Neural progenitor cell (in vitro differentiated cells): ENCODE results near the gene DPP7. TPM values are rescaled to one million over a fixed set of nuclear protein-coding genes. Genes with fewer than 3 reads are reported as not detected.

Source experiments
- DNase-seq: peaks from one replicate; pipeline ENCODE4 v3.0.0-alpha.2; 2016; ENCODE audit warnings: low spot score
- H2AFZ ChIP-seq: fragments of 200-600 bp; sonication (generic); replicated peaks from 2 replicates; pipeline ENCODE4 v1.6.1; 2016; ENCODE audit warnings: antibody characterized with exemption
- H3F3A ChIP-seq: fragments of 200-600 bp; sonication (generic); 2 replicates; pipeline ENCODE4 v1.6.1; 2016; ENCODE audit warnings: antibody characterized with exemption, low read depth
- H3K27ac ChIP-seq: fragments of 200-600 bp; sonication (generic); 2 replicates; pipeline ENCODE4 v1.5.1; 2016; ENCODE audit warnings: mild to moderate bottlenecking
- H3K27me3 ChIP-seq: fragments of 200-600 bp; sonication (generic); 2 replicates; pipeline ENCODE4 v1.6.1; 2016; ENCODE audit warnings: mild to moderate bottlenecking, moderate library complexity
- H3K36me3 ChIP-seq: fragments of 200-600 bp; sonication (generic); 2 replicates; pipeline ENCODE4 v1.5.1; 2016
- H3K4me1 ChIP-seq: fragments of 200-600 bp; sonication (generic); 2 replicates; pipeline ENCODE4 v1.6.1; 2016; ENCODE audit warnings: mixed run types
- H3K4me2 ChIP-seq: fragments of 200-600 bp; sonication (generic); 2 replicates; pipeline ENCODE4 v1.6.1; 2016
- H3K4me3 ChIP-seq: fragments of 200-600 bp; sonication (generic); 2 replicates; pipeline ENCODE4 v1.5.1; 2016
- H3K79me2 ChIP-seq: fragments of 200-600 bp; sonication (generic); 2 replicates; pipeline ENCODE4 v1.6.1; 2016; ENCODE audit warnings: low read depth
- H3K9ac ChIP-seq: fragments of 200-600 bp; sonication (generic); 2 replicates; pipeline ENCODE4 v1.6.1; 2016
- H3K9me3 ChIP-seq: fragments of 200-600 bp; sonication (generic); 2 replicates; pipeline ENCODE4 v1.5.1; 2016; ENCODE audit warnings: low read depth
- H4K20me1 ChIP-seq: fragments of 200-600 bp; sonication (generic); 2 replicates; pipeline ENCODE4 v1.6.1; 2016; ENCODE audit warnings: low read depth
- H3K27ac Mint-ChIP-seq: 3 replicates; pipeline ENCODE4 v1.8.0; 2021; ENCODE audit warnings: mixed read lengths
- H3K27me3 Mint-ChIP-seq: 2 replicates; pipeline ENCODE4 v1.8.0; 2022; ENCODE audit warnings: low read depth, mild to moderate bottlenecking, inconsistent platforms, moderate library complexity, mixed read lengths; ENCODE audit not compliant: insufficient read depth
- H3K36me3 Mint-ChIP-seq: 3 replicates; pipeline ENCODE4 v1.8.0; 2021; ENCODE audit warnings: mixed read lengths
- H3K4me1 Mint-ChIP-seq: 3 replicates; pipeline ENCODE4 v1.8.0; 2021; ENCODE audit warnings: mixed read lengths
- H3K4me3 Mint-ChIP-seq: 3 replicates; pipeline ENCODE4 v1.8.0; 2021; ENCODE audit warnings: mild to moderate bottlenecking, moderate library complexity, mixed read lengths
- H3K9me3 Mint-ChIP-seq: 3 replicates; pipeline ENCODE4 v1.8.0; 2020; ENCODE audit warnings: mixed read lengths
- CTCF ChIP-seq: fragments of 200-600 bp; sonication (generic); IDR thresholded peaks from 2 replicates; pipeline ENCODE4 v1.5.1; 2017; ENCODE audit warnings: antibody characterized with exemption, mild to moderate bottlenecking
- EZH2 ChIP-seq: fragments of 200-600 bp; sonication (generic); IDR thresholded peaks from 2 replicates; pipeline ENCODE4 v1.6.1; 2017; ENCODE audit warnings: antibody characterized with exemption, mild to moderate bottlenecking, moderate library complexity
- EZH2phosphoT487 ChIP-seq: fragments of 200-600 bp; sonication (generic); IDR thresholded peaks from 2 replicates; pipeline ENCODE4 v1.6.1; 2017; ENCODE audit warnings: antibody characterized with exemption
- total RNA-seq: library from RNA; depleted of rRNA; stranded (reverse); fragments of >200 nt; gene quantifications from 2 replicates; pipeline ENCODE4 v1.2.3, GENCODE V29; 2015; ENCODE audit warnings: low replicate concordance

DPP7 gene
- total RNA-seq, 1 donor from 2014 or later: 2.6 TPM

GRCh38 chr9:137115394-137116026, 977 bp upstream of the DPP7 start:
- Mint-ChIP-seq H3K4me1 (no peaks in the 10 kb centered on the region), H3K27me3 (peaks cover 14% of the 10 kb centered on the region), H3K36me3 (no peaks in the 10 kb centered on the region), H3K4me3 (peak overlapping the region; percentile 43), H3K27ac (no peak overlapping the region), H3K9me3 (no peaks in the 10 kb centered on the region)
- H3K4me2 ChIP-seq: no peak overlapping the region
- H3K9me3 ChIP-seq: no peaks in the 10 kb centered on the region
- peaks cover 59% of the 10 kb centered on the region for H3K27me3 ChIP-seq
- no peaks in the 10 kb centered on the region for H3K79me2 ChIP-seq
- H3K27ac ChIP-seq: no peak overlapping the region
- no peaks in the 10 kb centered on the region for H3F3A ChIP-seq
- DNase-seq: no peak
- H3K36me3 ChIP-seq: no peaks in the 10 kb centered on the region
- H3K9ac ChIP-seq: no peak overlapping the region
- H4K20me1 ChIP-seq: no peaks in the 10 kb centered on the region
- no peak overlapping the region for H2AFZ ChIP-seq
- no peak overlapping the region for H3K4me3 ChIP-seq
- TF ChIP-seq EZH2 (no peak), CTCF (no peak), EZH2phosphoT487 (no peak)
- H3K4me1 ChIP-seq: peaks cover 8% of the 10 kb centered on the region

DNA sequence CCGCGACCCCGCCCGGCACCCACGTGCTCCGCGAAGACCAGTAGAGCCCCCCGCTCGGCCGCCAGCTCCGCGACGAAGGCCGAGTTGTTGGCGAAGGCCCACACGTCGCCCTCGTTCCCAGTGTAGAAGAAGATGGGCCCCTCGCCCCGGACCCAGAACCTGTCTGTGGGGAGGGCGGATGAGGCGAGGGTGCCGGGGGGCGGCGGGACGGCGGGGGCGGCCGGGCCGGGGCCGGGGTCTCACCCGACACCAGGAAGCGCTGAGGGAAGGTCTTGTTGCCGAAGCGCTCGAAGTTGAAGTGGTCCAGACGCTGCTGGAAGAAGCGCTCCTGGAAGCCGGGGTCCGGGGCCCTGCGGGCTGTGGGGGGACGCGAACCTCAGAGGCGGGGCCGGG, 317 bp downstream of the DPP7 start:
- no peak for TF ChIP-seq CTCF
- peak; percentile 71 for TF ChIP-seq EZH2phosphoT487
- TF ChIP-seq EZH2: peak; percentile 79
- peaks cover 14% of the 10 kb centered on the region for H3K27me3 Mint-ChIP-seq
- Histone ChIP-seq H3K27ac (no peak overlapping the region), H3K4me2 (peak overlapping the region; percentile 87), H3K4me1 (peaks cover 8% of the 10 kb centered on the region), H3K36me3 (no peaks in the 10 kb centered on the region), H2AFZ (peak overlapping the region; percentile 97), H3K27me3 (peaks cover 59% of the 10 kb centered on the region), H3K79me2 (no peaks in the 10 kb centered on the region), H3F3A (no peaks in the 10 kb centered on the region), H3K9ac (no peak overlapping the region), H4K20me1 (no peaks in the 10 kb centered on the region), H3K9me3 (no peaks in the 10 kb centered on the region), H3K4me3 (peak overlapping the region; percentile 53)
- H3K36me3 Mint-ChIP-seq: no peaks in the 10 kb centered on the region
- no peak overlapping the region for H3K4me3 Mint-ChIP-seq
- H3K9me3 Mint-ChIP-seq: no peaks in the 10 kb centered on the region
- no peak overlapping the region for H3K27ac Mint-ChIP-seq
- DNase-seq: no peak
- H3K4me1 Mint-ChIP-seq: no peaks in the 10 kb centered on the region

DNA sequence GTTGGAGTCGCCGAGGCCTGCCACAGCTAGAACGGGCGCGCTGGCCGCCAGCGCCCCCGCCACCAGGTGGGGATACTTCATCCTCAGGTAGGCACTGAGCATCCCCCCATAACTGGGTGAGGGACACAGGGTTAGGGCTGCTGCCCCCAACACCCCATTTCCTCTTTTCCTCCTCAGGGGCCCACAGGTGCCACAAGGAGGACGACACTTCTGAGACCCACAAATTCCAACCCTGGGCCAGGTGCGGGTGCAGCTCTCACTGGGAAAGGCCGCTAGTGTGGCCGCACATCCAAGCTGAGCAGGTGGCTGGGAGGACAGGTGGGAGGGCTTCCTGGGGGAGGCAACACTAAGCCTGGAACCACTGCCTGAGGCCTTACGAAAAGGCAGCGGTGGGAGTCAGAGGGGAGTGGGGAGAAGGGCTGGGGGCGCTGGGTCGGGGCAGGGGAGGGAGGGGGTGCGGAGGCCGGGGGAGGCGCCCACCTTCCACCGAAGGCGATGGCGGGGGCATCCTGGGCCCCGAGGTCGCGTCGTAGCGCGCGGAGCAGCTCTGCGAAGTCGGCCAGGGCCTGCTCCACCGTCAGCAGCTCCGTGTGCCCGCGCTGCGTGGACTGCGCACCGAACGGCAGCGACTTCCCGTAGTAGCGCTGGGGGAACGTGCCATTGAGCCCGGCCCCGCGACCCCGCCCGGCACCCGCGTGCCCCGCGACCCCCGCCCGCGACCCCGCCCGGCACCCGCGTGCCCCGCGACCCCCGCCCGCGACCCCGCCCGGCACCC, 961 bp downstream of the DPP7 start:
- Histone ChIP-seq H3K79me2 (no peaks in the 10 kb centered on the region), H3K27ac (no peak overlapping the region), H3K36me3 (no peaks in the 10 kb centered on the region), H3K9ac (no peak overlapping the region), H3K4me1 (peaks cover 8% of the 10 kb centered on the region), H3F3A (no peaks in the 10 kb centered on the region), H3K9me3 (no peaks in the 10 kb centered on the region), H3K4me2 (no peak overlapping the region), H2AFZ (no peak overlapping the region), H4K20me1 (no peaks in the 10 kb centered on the region), H3K4me3 (no peak overlapping the region), H3K27me3 (peaks cover 59% of the 10 kb centered on the region)
- peak overlapping the region; percentile 77 for H3K4me3 Mint-ChIP-seq
- no peaks in the 10 kb centered on the region for H3K36me3 Mint-ChIP-seq
- TF ChIP-seq EZH2phosphoT487 (no peak), EZH2 (no peak)
- peaks cover 14% of the 10 kb centered on the region for H3K27me3 Mint-ChIP-seq
- H3K27ac Mint-ChIP-seq: no peak overlapping the region
- H3K9me3 Mint-ChIP-seq: no peaks in the 10 kb centered on the region
- DNase-seq: no peak
- H3K4me1 Mint-ChIP-seq: no peaks in the 10 kb centered on the region
